HL-60/S4 (cell line): ENCODE measurements around the gene ARL8A.
"Not testable (repeated sequence)": the region's sequence is repeated elsewhere in the genome, so short reads cannot be mapped to it uniquely, and the experiment has no call there.

Experiments used
- in situ Hi-C: fragments of 300-500 bp; cut with MboI; formaldehyde crosslinking; loops from 2 replicates; pipeline ENCODE4 v1.14.3; 2022; ENCODE audit warnings: low sequenced_read_pairs

ARL8A gene

DNA sequence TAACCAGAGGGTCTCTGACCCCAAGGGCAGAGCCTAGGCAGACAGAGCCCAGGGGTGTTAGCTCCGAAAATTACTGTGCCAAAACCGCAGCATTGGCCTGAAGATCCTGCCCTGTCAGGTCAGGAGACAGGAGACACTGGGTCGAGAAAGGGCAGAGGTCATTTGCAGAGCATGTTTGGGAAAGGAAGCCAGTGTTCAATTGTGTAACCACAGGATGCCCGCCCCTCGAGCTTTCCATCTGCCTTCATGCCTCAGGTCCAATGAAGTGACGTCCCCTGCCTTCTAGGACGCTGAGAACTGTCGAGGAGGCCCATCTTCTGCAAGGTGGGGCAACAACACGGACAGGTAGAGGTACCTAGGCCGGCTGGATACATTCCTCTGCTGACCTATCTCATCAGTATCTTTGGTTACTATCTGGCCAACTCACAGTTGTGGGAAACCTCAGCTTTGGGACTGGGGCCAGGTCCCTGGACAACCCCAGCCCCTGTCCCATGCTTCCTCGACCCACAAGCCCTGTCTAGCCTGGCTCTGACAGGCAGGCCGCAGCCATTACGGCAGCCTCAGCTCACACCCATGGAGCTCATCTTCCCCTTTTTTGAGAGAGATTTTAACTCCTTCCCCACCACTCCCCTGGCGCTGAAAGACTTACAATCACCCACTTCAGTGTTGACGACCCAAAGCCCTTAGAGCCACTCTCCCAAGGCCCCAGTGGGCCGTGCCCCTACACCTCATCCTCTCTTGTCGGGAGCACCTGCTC is 1.3 kb downstream of the ARL8A start:
- in situ Hi-C loops, result no loop called here

DNA sequence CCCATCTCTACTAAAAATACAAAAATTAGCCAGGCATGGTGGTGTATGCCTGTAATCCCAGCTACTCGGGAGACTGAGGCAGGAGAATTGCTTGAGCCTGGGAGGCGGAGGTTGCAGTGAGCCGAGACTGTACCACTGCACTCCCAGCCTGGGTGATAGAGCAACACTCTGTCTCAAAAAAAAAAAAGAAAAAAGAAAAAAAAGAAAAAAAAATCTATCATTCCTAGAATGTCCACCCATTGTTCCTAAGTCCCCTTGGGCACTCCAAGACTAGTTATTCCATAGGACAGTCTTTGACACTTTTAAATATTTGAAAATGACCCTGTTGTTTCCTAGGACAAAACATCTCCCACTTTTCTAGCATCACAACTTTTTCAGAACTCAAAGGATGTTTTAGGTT is 3.1 kb downstream of the ARL8A start:
- in situ Hi-C loops, result not testable (repeated sequence)

- in situ Hi-C loops, result no loop called here
Measured at GRCh38 chr1:202140833-202141232, 3.7 kb downstream of the ARL8A start.

DNA sequence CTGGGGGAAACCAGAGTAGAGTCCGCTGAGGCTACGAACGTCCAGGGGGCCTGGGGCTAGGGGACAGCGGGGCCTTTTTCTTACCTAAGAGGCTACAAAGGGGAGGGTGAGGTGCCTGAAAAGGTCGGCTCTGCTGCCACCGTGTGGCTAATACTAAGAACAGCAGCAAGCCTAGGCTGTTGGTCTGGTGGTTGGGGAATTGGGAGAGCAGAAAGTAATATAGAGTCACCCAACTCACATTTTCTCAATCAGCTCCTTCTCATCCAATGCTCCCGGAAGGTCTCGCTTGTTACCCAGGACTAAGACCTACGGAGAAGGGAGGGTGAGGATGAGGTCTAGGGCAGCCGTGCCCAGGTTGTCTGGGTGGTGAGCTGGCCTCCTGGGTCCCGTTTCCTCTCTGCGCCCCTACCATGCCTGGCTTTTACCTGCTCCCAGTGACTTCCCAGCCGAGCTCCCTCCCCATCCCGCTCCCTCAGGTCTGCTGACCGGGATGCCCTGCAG is 9.3 kb downstream of the ARL8A start:
- in situ Hi-C loops, result no loop called here

DNA sequence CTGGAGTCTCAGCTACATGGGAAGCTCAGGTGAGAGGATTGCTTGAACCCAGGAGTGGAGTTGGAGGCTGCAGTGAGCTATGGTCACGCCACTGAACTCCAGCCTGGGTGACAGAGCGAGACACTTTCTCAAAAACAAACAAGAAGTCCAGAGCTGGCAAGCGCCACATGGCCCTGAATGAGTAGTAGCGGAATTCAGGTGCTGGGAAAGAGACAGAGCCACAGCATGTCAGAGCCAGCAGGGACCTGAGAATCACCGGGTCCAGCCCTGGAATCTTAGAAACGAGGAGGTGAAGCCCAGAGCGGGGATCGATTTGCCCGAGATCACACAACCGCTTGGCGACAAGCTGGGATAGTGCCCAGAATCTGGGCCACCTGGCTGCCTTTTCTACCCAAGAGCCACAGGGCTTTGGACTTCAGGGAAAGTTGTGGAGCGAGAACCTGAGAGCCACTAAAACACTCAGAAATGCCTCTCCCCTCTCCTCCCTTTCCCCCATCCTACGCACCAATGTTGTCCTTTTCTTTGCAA is 9.8 kb downstream of the ARL8A start:
- in situ Hi-C loops, result no loop called here

DNA sequence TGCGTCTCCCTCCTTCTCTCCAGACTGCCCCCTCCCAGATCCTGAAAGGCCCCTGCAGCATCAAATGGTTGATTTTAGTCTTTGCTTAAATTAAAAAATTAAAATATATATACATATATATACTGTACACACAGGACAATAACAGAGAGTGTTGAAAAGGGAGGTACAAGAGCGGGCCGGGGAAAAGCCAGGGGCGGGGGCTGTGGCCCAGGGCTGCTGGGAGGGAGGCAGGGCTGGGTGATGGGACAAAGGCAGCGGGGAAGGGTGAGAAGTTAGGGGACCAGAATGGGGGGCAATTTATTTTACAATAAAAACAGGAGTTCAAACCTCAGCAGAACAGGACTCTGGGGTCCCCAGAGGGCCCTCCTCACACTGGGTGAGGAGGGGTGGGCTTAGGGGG is 10.5 kb downstream of the ARL8A start:
- in situ Hi-C loops, result no loop called here

DNA sequence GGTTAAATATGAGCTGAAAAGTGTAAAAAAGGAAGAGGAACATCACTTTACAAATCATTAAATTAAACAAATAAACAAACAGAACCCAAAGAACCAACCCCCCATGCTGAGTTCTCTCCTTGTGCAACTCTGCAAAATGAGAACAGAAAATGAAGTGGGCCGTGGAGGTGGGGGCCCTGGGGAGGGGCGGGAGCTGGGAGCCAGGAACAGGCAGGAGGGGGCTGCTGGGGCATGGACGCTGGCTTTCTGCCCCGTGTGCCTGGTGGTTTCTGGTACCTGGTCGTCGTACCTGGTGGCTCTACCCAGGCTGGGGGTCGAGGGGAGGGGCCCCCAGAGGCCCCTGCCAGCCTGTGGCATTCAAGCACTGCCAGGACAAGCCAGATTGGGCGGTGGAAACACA is 11.0 kb downstream of the ARL8A start:
- in situ Hi-C loops, result no loop called here

DNA sequence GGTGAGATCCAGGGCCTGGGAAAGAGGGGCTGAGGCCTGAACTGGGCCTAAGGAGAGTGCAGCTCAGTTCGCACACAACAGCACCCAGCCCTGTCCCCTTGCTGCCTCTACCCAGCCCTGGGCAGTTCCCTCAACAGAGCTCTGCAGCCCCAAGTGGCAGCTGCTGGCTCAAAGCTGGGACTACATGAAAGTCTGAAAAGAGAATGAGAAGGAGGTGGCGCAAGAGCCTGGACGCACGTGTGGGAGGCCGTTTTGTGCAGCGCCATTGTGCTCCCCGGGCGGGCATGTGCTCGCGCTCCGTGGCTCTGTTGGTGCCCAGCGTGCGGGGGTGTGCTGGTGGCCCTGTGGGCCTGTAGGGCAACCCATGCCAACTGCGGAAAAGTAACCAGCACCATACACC is 11.5 kb downstream of the ARL8A start:
- in situ Hi-C loops, result no loop called here

GRCh38 chr1:202131956-202132821 is 12.3 kb downstream of the ARL8A start:
- in situ Hi-C loops, result no loop called here

- in situ Hi-C loops, result no loop called here
Measured at GRCh38 chr1:202130816-202131522, 13.6 kb downstream of the ARL8A start.

DNA sequence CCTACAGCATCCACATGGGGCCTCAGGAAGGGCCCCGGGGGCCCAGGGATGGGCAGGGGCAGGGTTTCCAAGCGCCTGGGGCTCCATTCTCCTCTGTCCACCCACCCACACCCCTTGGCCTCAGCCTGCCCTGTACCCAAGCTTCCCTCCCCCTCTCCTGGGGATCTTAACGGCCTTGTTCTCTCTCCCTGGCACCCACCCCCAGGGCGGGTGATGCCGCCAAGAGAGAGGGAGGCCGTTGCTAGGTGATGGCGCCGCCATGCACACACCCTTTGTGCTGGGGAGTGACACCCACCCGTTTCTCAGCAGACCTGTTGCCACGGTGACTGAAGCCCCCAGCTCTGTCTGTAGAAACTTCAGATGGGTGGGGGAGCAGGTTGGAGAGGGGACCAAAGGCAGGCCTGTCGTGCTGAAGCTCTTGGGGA is 14.2 kb downstream of the ARL8A start:
- in situ Hi-C loops, result no loop called here

GRCh38 chr1:202129453-202130296 is 14.9 kb downstream of the ARL8A start:
- in situ Hi-C loops, result no loop called here

DNA sequence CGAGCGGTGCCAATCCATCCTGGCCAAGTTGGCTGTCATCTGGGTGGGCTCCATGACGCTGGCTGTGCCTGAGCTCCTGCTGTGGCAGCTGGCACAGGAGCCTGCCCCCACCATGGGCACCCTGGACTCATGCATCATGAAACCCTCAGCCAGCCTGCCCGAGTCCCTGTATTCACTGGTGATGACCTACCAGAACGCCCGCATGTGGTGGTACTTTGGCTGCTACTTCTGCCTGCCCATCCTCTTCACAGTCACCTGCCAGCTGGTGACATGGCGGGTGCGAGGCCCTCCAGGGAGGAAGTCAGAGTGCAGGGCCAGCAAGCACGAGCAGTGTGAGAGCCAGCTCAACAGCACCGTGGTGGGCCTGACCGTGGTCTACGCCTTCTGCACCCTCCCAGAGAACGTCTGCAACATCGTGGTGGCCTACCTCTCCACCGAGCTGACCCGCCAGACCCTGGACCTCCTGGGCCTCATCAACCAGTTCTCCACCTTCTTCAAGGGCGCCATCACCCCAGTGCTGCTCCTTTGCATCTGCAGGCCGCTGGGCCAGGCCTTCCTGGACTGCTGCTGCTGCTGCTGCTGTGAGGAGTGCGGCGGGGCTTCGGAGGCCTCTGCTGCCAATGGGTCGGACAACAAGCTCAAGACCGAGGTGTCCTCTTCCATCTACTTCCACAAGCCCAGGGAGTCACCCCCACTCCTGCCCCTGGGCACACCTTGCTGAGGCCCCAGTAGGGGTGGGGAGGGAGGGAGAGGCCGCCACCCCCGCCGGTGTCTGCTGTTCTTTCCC is 16.5 kb downstream of the ARL8A start:
- in situ Hi-C loops, result no loop called here

DNA sequence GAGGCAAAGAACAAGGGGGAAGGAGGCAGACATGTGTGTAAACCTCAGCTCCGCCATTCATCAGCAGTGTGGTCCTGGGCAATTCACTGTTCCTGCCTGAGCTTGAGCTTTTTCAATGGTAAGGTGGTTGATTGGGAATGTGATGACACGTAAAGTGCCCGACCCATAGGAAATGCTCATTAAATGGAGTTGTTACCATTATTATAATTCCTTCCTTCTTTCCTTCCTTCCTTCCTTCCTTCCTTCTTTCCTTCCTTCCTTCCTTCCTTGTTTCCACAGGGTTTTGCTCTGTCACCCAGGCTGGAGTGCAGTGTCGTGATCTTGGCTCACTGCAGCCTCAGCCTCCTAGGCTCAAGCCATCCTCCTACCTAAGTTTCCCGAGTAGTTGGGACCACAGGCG is 17.5 kb downstream of the ARL8A start:
- in situ Hi-C loops, result no loop called here

GRCh38 chr1:202126426-202126825 is 18.1 kb downstream of the ARL8A start:
- in situ Hi-C loops, result no loop called here

GRCh38 chr1:202125611-202126010 is 18.9 kb downstream of the ARL8A start:
- in situ Hi-C loops, result no loop called here

GRCh38 chr1:202124142-202124541 is 20.4 kb downstream of the ARL8A start:
- in situ Hi-C loops, result loop anchor here (5.0 to 25.0 kb wide), 2 partner anchors 117 to 237 kb away; partner anchors contain the start of gene SHISA4

DNA sequence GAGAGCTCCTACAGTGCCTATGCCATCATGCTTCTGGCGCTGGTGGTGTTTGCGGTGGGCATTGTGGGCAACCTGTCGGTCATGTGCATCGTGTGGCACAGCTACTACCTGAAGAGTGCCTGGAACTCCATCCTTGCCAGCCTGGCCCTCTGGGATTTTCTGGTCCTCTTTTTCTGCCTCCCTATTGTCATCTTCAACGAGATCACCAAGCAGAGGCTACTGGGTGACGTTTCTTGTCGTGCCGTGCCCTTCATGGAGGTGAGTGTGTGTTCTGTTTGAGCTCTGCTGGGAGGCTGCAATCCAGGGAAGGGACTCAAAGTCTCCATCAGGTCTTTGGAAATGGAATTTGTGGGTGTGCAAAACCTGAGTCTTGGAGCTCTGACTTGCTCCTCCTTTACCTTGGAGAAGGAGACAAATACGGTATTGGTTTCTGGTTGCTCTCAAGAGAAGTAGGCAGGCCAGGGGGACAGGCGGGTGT is 21.2 kb downstream of the ARL8A start:
- in situ Hi-C loops, result loop anchor here (5.0 to 25.0 kb wide), 2 partner anchors 116 to 236 kb away; partner anchors contain the start of gene SHISA4
